ENCODE results near the gene PKDREJ. TPM values are rescaled to one million over a fixed set of nuclear protein-coding genes. Genes with fewer than 3 reads are reported as not detected.

Gene PKDREJ
- total RNA-seq = not detected in 2 replicates

GRCh38 chr22:46263216-46263590 lies at the start of gene PKDREJ:
PKDREJ (minus strand) TSS chr22:46263343; CDS start chr22:46263322, 21 bp downstream.

GRCh38 chr22:46296257-46297150 lies 33.4 kb upstream of the PKDREJ start, which contains the start of gene GTSE1:
GTSE1 (plus strand) TSS chr22:46296870; CDS start chr22:46297401, 531 bp downstream.

GRCh38 chr22:46267431-46268279 lies 4.5 kb upstream of the PKDREJ start, which contains the start of gene TTC38:
TTC38 (plus strand) TSS chr22:46268008; CDS start chr22:46268040, 32 bp downstream.

GRCh38 chr22:46250035-46250782 lies 12.9 kb downstream of the PKDREJ start, which contains the start of gene CDPF1:
CDPF1 (minus strand) TSS chr22:46250293; CDS start chr22:46248284, 2,009 bp downstream.

Other genes starting within 250 kb of the PKDREJ start
- gene PPARA, start 112.8 kb downstream of the PKDREJ start, total RNA-seq = 11.4 and 19.5 TPM in 2 replicates
- 8.1 and 11.7 TPM in 2 replicates for gene CDPF1, start 13.1 kb downstream of the PKDREJ start, total RNA-seq
- gene TTC38, start 4.7 kb upstream of the PKDREJ start, total RNA-seq = 23.3 and 40.8 TPM in 2 replicates
- gene GTSE1, start 33.5 kb upstream of the PKDREJ start, total RNA-seq = 8.8 and 21.7 TPM in 2 replicates
- gene TRMU, start 72.4 kb upstream of the PKDREJ start, total RNA-seq = 26.8 and 33.2 TPM in 2 replicates

Measured in subcutaneous preadipocyte (primary cell).